CD14-positive monocyte (primary cell): Measurements from ENCODE around the gene NDUFB6. TPM values are rescaled to one million over a fixed set of nuclear protein-coding genes. Genes with fewer than 3 reads are reported as not detected.
A peak's percentile ranks its signal among the peaks of the same experiment; 100 is the strongest.

Experiments
- DNase-seq, 3 donors: peaks; one replicate each; pipeline ENCODE4 v3.0.0-alpha.2; 2011 to 2022
- H2AFZ ChIP-seq: 2 replicates; pipeline ENCODE4 v1.6.0; 2012; ENCODE audit warnings: mild to moderate bottlenecking, low read depth, low read length, inconsistent platforms; ENCODE audit not compliant: insufficient read depth, poor library complexity, severe bottlenecking
- H3K27ac ChIP-seq, 2 donors: 1 replicate in 1 of 2; 2 replicates in 1 of 2; pipeline ENCODE4 v1.5.1; 2012 to 2013; ENCODE audit warnings: low read length in 2 of 2, control low read depth in 1 of 2, inconsistent platforms in 1 of 2, low read depth in 1 of 2, mild to moderate bottlenecking in 1 of 2
- H3K27me3 ChIP-seq, 2 donors: one replicate each; pipeline versions ENCODE4 v1.6.0 to v1.6.1; 2011 to 2013; ENCODE audit warnings: low read length in 2 of 2; ENCODE audit not compliant: control insufficient read depth in 2 of 2, insufficient read depth in 2 of 2
- H3K36me3 ChIP-seq, 2 donors: replicated peaks in 1 of 2; 1 replicate in 1 of 2; 2 replicates in 1 of 2; pipeline versions ENCODE4 v1.5.1 to v1.6.1; 2012 to 2013; ENCODE audit warnings: low read length in 2 of 2, control low read depth in 1 of 2, inconsistent platforms in 1 of 2, mild to moderate bottlenecking in 1 of 2; ENCODE audit not compliant: insufficient read depth in 2 of 2, control insufficient read depth in 1 of 2
- H3K4me1 ChIP-seq, 2 donors: 1 replicate in 1 of 2; 2 replicates in 1 of 2; pipeline versions ENCODE4 v1.5.1 to v1.6.1; 2012 to 2013; ENCODE audit warnings: low read length in 2 of 2, control low read depth in 1 of 2, inconsistent platforms in 1 of 2, mild to moderate bottlenecking in 1 of 2, moderate library complexity in 1 of 2; ENCODE audit not compliant: insufficient read depth in 2 of 2, control insufficient read depth in 1 of 2
- H3K4me2 ChIP-seq: replicated peaks from 2 replicates; pipeline ENCODE3; 2012; ENCODE audit warnings: low read length, moderate library complexity, mild to moderate bottlenecking; ENCODE audit not compliant: poor library complexity, severe bottlenecking; ENCODE audit errors: extremely low read depth
- H3K4me3 ChIP-seq, 3 experiments: fragments of 200-600 bp in 1 of 3; sonication (generic) in 1 of 3; replicated peaks in 1 of 3; 1 replicate in 2 of 3; 2 replicates in 1 of 3; pipeline ENCODE4 v1.5.1; 2011 to 2013; ENCODE audit warnings: low read length in 3 of 3, mild to moderate bottlenecking in 3 of 3, control low read depth in 2 of 3, low read depth in 2 of 3, inconsistent platforms in 1 of 3, moderate library complexity in 1 of 3
- H3K79me2 ChIP-seq: 2 replicates; pipeline ENCODE4 v1.6.0; 2012; ENCODE audit warnings: mild to moderate bottlenecking, control low read depth, inconsistent platforms, low read length, moderate library complexity; ENCODE audit not compliant: insufficient read depth
- H3K9ac ChIP-seq: 2 replicates; pipeline ENCODE4 v1.6.0; 2017; ENCODE audit warnings: low read length, mild to moderate bottlenecking; ENCODE audit not compliant: insufficient read depth, poor library complexity, severe bottlenecking
- H3K9me3 ChIP-seq, 2 donors: replicated peaks in 1 of 2; 1 replicate in 1 of 2; 2 replicates in 1 of 2; pipeline versions ENCODE4 v1.5.1 to v1.6.1; 2012 to 2013; ENCODE audit warnings: low read length in 2 of 2, control low read depth in 1 of 2; ENCODE audit not compliant: control insufficient read depth in 1 of 2, insufficient read depth in 1 of 2
- H4K20me1 ChIP-seq: 2 replicates; pipeline ENCODE4 v1.6.0; 2012; ENCODE audit warnings: mild to moderate bottlenecking, low read length, control low read depth, moderate library complexity; ENCODE audit not compliant: insufficient read depth
- H3K27ac Mint-ChIP-seq, 7 donors: one replicate each; pipeline ENCODE4 v1.8.0; 2020; ENCODE audit warnings: mild to moderate bottlenecking in 7 of 7, mixed read lengths in 7 of 7, moderate library complexity in 6 of 7, inconsistent platforms in 2 of 7
- H3K27me3 Mint-ChIP-seq, 3 donors: one replicate each; pipeline ENCODE4 v1.8.0; 2021 to 2022; ENCODE audit warnings: low read depth in 3 of 3, mild to moderate bottlenecking in 3 of 3, mixed read lengths in 3 of 3, moderate library complexity in 3 of 3, inconsistent platforms in 1 of 3
- H3K36me3 Mint-ChIP-seq, 2 donors: one replicate each; pipeline ENCODE4 v1.8.0; 2020; ENCODE audit warnings: mixed read lengths in 2 of 2, inconsistent platforms in 1 of 2, mild to moderate bottlenecking in 1 of 2
- H3K4me1 Mint-ChIP-seq: one replicate; pipeline ENCODE4 v1.8.0; 2020; ENCODE audit warnings: mild to moderate bottlenecking, mixed read lengths
- H3K4me3 Mint-ChIP-seq, 2 donors: one replicate each; pipeline ENCODE4 v1.8.0; 2020; ENCODE audit warnings: mild to moderate bottlenecking in 2 of 2, mixed read lengths in 2 of 2, moderate library complexity in 1 of 2
- H3K9me3 Mint-ChIP-seq, 7 donors: one replicate each; pipeline ENCODE4 v1.8.0; 2020 to 2022; ENCODE audit warnings: mixed read lengths in 7 of 7, mild to moderate bottlenecking in 6 of 7, moderate library complexity in 6 of 7, inconsistent platforms in 2 of 7
- CTCF ChIP-seq: fragments of 200-600 bp; IDR thresholded peaks from one replicate; pipeline ENCODE4 v1.8.0; 2022; ENCODE audit warnings: antibody characterized with exemption, mild to moderate bottlenecking
- WGBS: methylation state at CpG from one replicate; pipeline ENCODE4 v1.1.5; 2013; ENCODE audit warnings: missing lambda C conversion rate; ENCODE audit not compliant: insufficient coverage; 5-methylcytosine and 5-hydroxymethylcytosine counted together
- intact Hi-C, 2 donors: fragments of 100-400 bp; cut with micrococcal nuclease; formaldehyde crosslinking; loops; one replicate each; pipeline versions ENCODE4 v1.15.0 to v1.15.1; 2023
- polyA plus RNA-seq, 3 donors: library from polyadenylated mRNA; depleted of rRNA in 1 of 3; unstranded in 2 of 3; stranded (reverse) in 1 of 3; fragments of 300-500 nt in 2 of 3; fragments of >200 nt in 1 of 3; fragmentation: Illumina TruSeq in 2 of 3; gene quantifications; 1 replicate in 2 of 3; 2 replicates in 1 of 3; pipeline ENCODE4 v1.2.3, GENCODE V29; 2012 to 2021

The NDUFB6 gene
- polyA plus RNA-seq, 3 donors = 16.2 to 88.2 (median 77.6) TPM

GRCh38 chr9:32574858-32575257, 1.9 kb upstream of the NDUFB6 start:
- DNase-seq = no peak
- H3K27me3 Mint-ChIP-seq = peaks cover 7 to 16% (median 10%) of the 10 kb centered on the region in 3 donors
- H3K27ac ChIP-seq = no peak overlapping the region
- no peak overlapping the region for H3K4me3 Mint-ChIP-seq
- H3K27me3 ChIP-seq = peaks cover 3 to 6% of the 10 kb centered on the region in 2 donors
- no peak overlapping the region for H2AFZ ChIP-seq
- no peak overlapping the region for H3K4me3 ChIP-seq
- no peaks in the 10 kb centered on the region for H3K9me3 ChIP-seq
- no peak overlapping the region for H3K9ac ChIP-seq
- peaks cover 30% of the 10 kb centered on the region for H3K79me2 ChIP-seq
- no CpG with 5 or more reads among the region's 1 CpG for WGBS
- intact Hi-C loops = loop anchor here (5.0 to 10.0 kb wide), 3 partner anchors 50 to 427 kb away; partner anchors contain the start of genes APTX (in 1 of the 2) and RIGI (in 1 of the 2)
- peaks cover 5 to 6% of the 10 kb centered on the region in 2 donors for H3K36me3 Mint-ChIP-seq
- H3K4me2 ChIP-seq = no peak overlapping the region
- no peak overlapping the region for H3K27ac Mint-ChIP-seq
- no peaks in the 10 kb centered on the region for H4K20me1 ChIP-seq
- no peak for TF ChIP-seq CTCF
- H3K4me1 ChIP-seq = peaks cover 14 to 24% of the 10 kb centered on the region in 2 donors
- H3K36me3 ChIP-seq = peaks cover 0 to 4% of the 10 kb centered on the region in 2 donors
- H3K4me1 Mint-ChIP-seq = peaks cover 22% of the 10 kb centered on the region
- no peaks in the 10 kb centered on the region for H3K9me3 Mint-ChIP-seq

GRCh38 chr9:32573821-32574220, 862 bp upstream of the NDUFB6 start:
- H3K4me2 ChIP-seq = peak overlapping the region; percentile 97
- H3K27ac Mint-ChIP-seq = peak overlapping the region in 2 of 7 donors; percentile 35 to 97
- H3K27me3 Mint-ChIP-seq = peaks cover 4 to 11% (median 6%) of the 10 kb centered on the region in 3 donors
- H3K4me3 Mint-ChIP-seq = peak overlapping the region in 1 of 2 donors; percentile 98
- intact Hi-C loops = loop anchor here (2.0 to 10.0 kb wide), 4 partner anchors 49 to 428 kb away; partner anchors contain the start of genes ACO1 (in 1 of the 2), APTX (in 1 of the 2) and RIGI (in 1 of the 2)
- no peaks in the 10 kb centered on the region for H4K20me1 ChIP-seq
- no peak overlapping the region for H3K9ac ChIP-seq
- peaks cover 14 to 24% of the 10 kb centered on the region in 2 donors for H3K4me1 ChIP-seq
- H3K9me3 Mint-ChIP-seq = no peaks in the 10 kb centered on the region
- peaks cover 7% of the 10 kb centered on the region in 2 donors for H3K36me3 Mint-ChIP-seq
- H3K9me3 ChIP-seq = no peaks in the 10 kb centered on the region
- H2AFZ ChIP-seq = peak overlapping the region; percentile 94
- H3K36me3 ChIP-seq = peaks cover 0 to 4% of the 10 kb centered on the region in 2 donors
- WGBS = no CpG with 5 or more reads among the region's 7 CpGs
- peak overlapping the region in 1 of 3 experiments; percentile 99 for H3K4me3 ChIP-seq
- H3K79me2 ChIP-seq = peaks cover 37% of the 10 kb centered on the region
- DNase-seq = peak in 1 of 3 donors; percentile 26
- H3K27me3 ChIP-seq = no peaks in the 10 kb centered on the region
- no peak for TF ChIP-seq CTCF
- H3K4me1 Mint-ChIP-seq = peaks cover 22% of the 10 kb centered on the region
- no peak overlapping the region for H3K27ac ChIP-seq
